Activated naive CD4-positive, alpha-beta T cell treated with anti-CD3 and anti-CD28 coated beads, Interleukin-2, amount 50 U/mL, for 72 hours (primary cell): ENCODE measurements around the gene CC2D1B. TPM values are rescaled to one million over a fixed set of nuclear protein-coding genes. Genes with fewer than 3 reads are reported as not detected.

Source experiments
- ATAC-seq, 2 donors: fragments of 150-1000 bp; cut with Tn5 transposase; 2 replicates each; pipeline ENCODE4 v1.10.0; 2021; ENCODE audit warnings: mild to moderate bottlenecking in 2 of 2, moderate library complexity in 2 of 2
- DNase-seq, 2 donors: peaks; one replicate each; pipeline ENCODE4 v3.0.0; 2021 to 2022; ENCODE audit warnings: low spot score in 2 of 2
- H3K27ac Mint-ChIP-seq, 2 donors: one replicate each; pipeline ENCODE4 v1.8.0; 2022; ENCODE audit warnings: mild to moderate bottlenecking in 2 of 2, mixed read lengths in 2 of 2
- H3K36me3 Mint-ChIP-seq, 2 donors: one replicate each; pipeline ENCODE4 v1.8.0; 2022; ENCODE audit warnings: mixed read lengths in 2 of 2
- H3K9me3 Mint-ChIP-seq, 2 donors: one replicate each; pipeline ENCODE4 v1.8.0; 2022; ENCODE audit warnings: mixed read lengths in 2 of 2
- total RNA-seq, 2 donors: library from RNA; stranded (reverse); gene quantifications; one replicate each; pipeline ENCODE4 v1.2.3, GENCODE V29; 2022

The CC2D1B gene
- total RNA-seq, 2 donors from 2014 or later, result 25.9 to 30.2 TPM

DNA sequence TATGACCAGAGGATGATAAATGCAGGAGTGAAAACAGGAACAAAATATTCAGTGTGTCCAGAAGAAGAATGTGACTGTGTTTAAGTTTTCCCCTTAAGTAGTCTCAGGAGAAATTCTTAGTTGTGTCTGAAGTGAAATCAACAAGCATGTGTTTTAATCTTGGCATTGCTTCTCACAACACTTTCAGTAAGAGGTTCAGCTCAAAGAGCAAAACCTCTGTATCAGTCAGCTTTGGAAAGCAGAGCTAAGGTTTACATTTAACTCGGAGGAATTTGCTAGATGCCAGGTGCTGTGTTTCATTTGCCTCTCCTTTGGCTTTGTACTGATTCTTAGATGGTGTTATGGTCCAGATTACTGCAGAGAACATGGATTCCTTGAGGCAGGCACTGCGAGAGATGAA, 28.6 kb downstream of the CC2D1B start:
- DNase-seq, result no peak

DNA sequence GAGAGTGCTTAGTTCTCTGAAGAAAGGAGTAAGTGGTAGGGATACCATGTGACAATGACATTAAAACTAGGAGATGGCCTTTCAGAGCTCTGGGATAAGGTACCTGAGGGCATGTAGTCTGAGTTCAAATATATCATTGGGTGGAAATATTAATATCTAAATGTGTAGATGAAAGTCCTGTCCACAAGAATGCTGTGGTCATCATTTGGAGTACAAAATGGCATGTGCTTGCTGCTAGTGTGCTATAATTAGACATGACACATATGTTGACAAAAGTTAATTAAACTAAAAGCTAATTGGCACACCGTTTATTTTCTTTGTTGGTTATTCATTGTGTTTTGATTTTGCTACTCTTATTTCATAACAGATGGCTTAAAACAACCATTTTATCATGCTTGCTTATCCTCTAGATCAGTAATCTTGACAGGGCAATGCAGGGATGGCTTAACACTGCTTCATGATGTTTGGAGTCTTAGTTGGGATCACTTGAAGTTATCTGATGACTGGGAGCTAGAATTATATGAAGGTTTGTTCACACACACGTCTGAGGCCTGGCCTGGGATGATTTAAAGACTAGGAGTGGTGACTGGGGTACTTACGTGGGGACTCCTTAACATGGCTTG, 31.0 kb downstream of the CC2D1B start:
- Mint-ChIP-seq H3K27ac (no peak overlapping the region), H3K36me3 (no peaks in the 10 kb centered on the region), H3K9me3 (no peaks in the 10 kb centered on the region)
- ATAC-seq (no peak), DNase-seq (no peak)

More for the DNA sequence above, 28.6 kb downstream of the CC2D1B start:
- no peak for ATAC-seq
- H3K9me3 Mint-ChIP-seq, result no peaks in the 10 kb centered on the region
- no peak overlapping the region for H3K27ac Mint-ChIP-seq
- no peaks in the 10 kb centered on the region for H3K36me3 Mint-ChIP-seq

DNA sequence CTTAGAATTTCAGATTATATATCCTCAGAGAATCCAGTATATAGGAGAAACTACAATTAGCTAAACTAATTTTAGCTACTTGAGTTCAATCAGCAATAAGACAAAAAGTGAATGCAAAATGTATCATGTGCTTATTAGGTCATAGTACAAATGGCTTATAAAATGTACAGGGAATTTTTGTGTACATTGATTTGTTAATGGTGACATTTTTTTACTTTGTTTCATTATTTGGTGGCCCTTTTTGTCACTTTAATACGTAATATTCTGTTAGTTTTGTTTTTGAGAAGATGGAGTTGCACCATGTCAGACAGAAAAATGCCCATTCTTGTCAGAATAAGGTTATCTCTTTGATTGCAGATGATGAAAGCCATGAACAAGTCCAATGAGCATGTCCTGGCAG, 33.6 kb downstream of the CC2D1B start:
- Mint-ChIP-seq H3K9me3 (no peaks in the 10 kb centered on the region), H3K36me3 (no peaks in the 10 kb centered on the region), H3K27ac (no peak overlapping the region)
- ATAC-seq (no peak), DNase-seq (no peak)

DNA sequence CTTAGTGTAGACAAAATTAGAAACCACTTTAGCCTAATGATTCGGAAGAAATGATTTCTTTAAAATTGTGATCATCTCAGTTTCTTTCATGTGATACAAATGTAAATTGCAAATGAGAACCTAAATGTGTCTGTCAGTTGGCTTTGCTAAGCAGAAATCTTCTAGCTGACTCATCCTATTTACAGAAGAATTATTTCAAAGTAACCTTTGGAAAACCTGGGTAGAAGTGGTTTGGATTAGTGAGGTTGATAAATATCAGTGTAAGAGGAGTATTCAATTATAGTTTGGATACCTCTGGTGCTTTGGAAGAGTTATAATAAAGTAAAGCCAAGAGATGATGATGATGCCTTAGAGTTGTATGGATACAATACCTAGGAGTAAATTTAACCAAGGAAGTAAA, 37.4 kb downstream of the CC2D1B start:
- no peaks in the 10 kb centered on the region for H3K36me3 Mint-ChIP-seq
- no peak overlapping the region for H3K27ac Mint-ChIP-seq
- H3K9me3 Mint-ChIP-seq, result no peaks in the 10 kb centered on the region

DNA sequence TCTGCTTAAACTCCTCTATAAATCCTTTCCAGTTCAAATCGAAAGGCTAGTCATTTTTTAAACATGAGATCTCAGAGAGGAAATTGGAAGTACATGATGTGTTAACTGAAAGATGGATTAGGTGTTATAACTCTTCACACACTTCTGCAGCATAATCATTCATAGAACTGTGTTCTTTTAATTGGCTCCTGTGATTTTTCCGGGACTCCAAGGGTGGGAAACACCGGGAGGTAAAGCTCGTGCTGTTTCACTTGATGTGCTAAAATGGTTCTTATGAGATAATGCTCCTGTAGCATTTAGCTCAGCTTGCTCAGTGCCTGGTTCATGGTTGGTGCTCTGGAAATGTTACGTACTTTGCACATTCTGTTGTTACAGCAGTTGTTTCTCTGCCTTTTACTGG, 40.2 kb downstream of the CC2D1B start:
- H3K27ac Mint-ChIP-seq, result no peak overlapping the region
- no peak for DNase-seq
- no peak for ATAC-seq
- H3K9me3 Mint-ChIP-seq, result no peaks in the 10 kb centered on the region
- no peaks in the 10 kb centered on the region for H3K36me3 Mint-ChIP-seq

More for the DNA sequence above, 37.4 kb downstream of the CC2D1B start:
- ATAC-seq (no peak), DNase-seq (no peak)

DNA sequence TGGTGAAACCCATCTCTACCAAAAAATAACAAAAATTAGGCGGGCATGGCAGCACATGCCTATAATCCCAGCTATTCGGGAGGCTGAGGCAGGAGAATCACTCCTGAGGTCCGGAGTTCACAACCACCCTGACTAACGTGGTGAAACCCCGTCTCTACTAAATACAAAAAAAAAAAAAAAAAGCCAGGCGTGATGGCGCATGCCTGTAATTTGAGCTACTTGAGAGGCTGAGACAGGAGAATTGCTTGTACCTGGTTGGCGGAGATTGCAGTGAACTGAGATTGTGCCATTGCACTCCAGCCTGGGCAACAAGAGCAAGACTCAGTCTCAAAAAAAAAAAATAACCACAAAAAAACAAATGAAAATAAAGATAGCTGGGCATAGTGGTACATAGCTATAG, 42.3 kb downstream of the CC2D1B start:
- H3K9me3 Mint-ChIP-seq, result no peaks in the 10 kb centered on the region
- H3K27ac Mint-ChIP-seq, result no peak overlapping the region
- no peak for ATAC-seq
- no peak for DNase-seq
- H3K36me3 Mint-ChIP-seq, result no peaks in the 10 kb centered on the region

DNA sequence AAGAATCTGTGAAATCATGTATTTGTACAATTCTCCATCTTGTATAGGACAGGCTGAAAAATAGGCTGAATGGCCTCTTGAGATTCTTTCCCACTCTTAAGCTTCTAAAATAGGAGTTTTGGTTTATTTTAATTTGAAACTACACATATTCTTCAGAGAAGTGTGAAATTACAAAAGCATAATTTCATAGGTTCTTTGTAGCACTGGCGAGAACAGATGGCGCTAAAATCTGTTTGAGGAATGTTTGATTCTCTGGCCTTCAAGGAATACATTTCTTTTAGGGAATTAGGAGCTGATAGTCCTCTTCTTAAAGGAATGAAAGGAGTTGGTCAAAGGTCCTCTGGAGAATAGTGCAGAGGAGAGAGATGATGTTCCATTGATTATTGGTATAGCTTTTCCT, 44.9 kb downstream of the CC2D1B start:
- ATAC-seq, result no peak
- Mint-ChIP-seq H3K36me3 (no peaks in the 10 kb centered on the region), H3K9me3 (no peaks in the 10 kb centered on the region), H3K27ac (no peak overlapping the region)
- DNase-seq, result no peak

DNA sequence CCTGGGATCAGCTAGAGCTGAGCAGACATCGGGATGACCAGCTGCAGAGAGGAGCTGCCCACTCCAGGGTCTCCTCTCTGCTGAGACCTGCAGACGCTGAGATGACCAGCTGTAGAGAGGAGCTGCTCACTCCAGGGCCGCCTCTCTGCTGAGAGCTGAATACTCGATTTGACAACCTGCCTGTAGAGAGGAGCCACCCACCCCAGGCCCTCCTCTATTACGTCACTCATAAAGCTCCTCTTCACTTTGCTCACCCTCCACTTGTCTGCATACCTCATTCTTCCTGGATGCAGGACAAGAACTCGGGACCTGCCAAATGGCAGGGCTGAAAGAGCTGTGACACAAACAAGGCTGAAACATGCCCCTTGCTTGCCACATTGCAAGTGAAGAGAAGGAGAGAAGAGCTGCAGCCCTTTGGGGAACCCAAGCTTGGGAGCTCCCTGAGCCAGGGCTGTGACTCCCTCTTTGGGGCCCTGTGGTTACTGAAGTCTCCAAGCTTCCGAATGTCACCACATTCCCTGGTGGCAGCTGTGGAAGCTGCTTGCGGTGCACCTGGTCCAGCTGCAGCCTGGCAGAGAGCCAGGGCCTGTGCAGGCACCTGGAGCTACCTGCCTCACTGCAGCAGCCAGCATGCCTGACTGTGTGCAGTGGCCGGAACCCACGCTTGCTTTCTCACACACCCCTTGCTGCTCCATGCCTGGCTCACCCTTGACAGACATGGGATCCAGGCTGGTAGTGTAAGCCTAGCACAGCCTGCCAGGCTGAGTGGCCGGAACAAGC, 59.6 kb downstream of the CC2D1B start:
- ATAC-seq (no peak), DNase-seq (no peak)
- Mint-ChIP-seq H3K27ac (no peak overlapping the region), H3K36me3 (no peaks in the 10 kb centered on the region), H3K9me3 (no peaks in the 10 kb centered on the region)

DNA sequence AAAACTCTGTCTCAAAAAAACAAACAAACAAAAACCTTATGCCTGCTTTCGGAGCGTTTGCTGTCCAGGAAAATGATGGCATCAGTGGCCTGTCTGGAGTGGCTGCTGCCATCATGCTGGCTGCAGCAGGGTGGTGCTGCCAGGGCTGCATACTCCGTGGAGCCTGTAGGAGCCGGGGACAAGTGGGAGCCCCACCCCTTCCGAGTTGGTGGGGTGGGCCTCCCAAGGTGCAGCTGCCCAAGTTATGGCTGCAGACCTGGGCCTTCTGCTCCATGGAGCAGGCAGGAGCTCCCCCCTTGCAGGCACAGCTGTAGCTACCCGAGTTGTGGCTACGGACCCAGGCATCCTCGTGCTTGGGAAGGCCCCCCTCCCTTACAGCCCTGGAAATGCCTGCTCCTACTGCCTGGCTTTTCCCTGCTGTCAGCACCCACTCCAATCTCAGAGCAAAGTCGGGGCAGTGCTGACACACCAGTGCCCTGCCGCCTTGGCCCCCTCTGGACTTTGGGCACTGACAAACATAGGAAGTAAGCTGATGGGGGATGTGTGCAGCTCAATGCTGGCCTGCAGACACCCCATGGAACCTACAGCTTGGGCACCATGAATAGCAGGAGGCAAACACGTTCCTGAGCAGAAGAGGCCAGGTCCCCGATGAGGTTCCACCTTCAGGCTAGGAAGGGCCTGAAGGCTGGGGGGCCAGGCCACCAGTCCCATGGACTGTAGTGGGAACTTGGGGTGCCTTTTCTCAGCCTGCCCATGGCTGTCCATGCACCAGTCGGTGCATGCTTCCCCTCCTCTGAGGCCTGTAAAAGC, 60.4 kb downstream of the CC2D1B start:
- H3K9me3 Mint-ChIP-seq, result no peaks in the 10 kb centered on the region

More for the DNA sequence above, 60.4 kb downstream of the CC2D1B start:
- Mint-ChIP-seq H3K36me3 (no peaks in the 10 kb centered on the region), H3K27ac (no peak overlapping the region)
- DNase-seq, result no peak
- no peak for ATAC-seq

Other genes with a start within 250 kb of the CC2D1B start
- 1 to 10 TPM; 1.4 to 5.1 TPM for gene ZFYVE9, start 224.1 kb downstream of the CC2D1B start, total RNA-seq
- 10 to 100 TPM; 42.4 to 56.5 TPM for gene ORC1, start 38.2 kb upstream of the CC2D1B start, total RNA-seq
- gene PRPF38A, start 38.4 kb upstream of the CC2D1B start, total RNA-seq, result 100 to 1,000 TPM in 1 of 2 donors, 10 to 100 TPM in 1; 97.5 to 104 TPM
- gene TUT4, start 186.9 kb upstream of the CC2D1B start, total RNA-seq, result 100 to 1,000 TPM in 1 of 2 donors, 10 to 100 TPM in 1; 81.0 to 111 TPM
- 10 to 100 TPM; 13.8 to 23.0 TPM for gene GPX7, start 236.2 kb upstream of the CC2D1B start, total RNA-seq